Dermis microvascular lymphatic vessel endothelial cell (primary cell): Measurements from ENCODE around the gene DCAF4L1. TPM values are rescaled to one million over a fixed set of nuclear protein-coding genes. Genes with fewer than 3 reads are reported as not detected.

Experiments used
- DNase-seq, 2 donors: peaks; one replicate each; pipeline versions ENCODE4 v3.0.0 to v3.0.0-alpha.2; 2010; ENCODE audit warnings: low read depth in 2 of 2
- total RNA-seq: library from RNA; depleted of rRNA; stranded (reverse); fragments of >200 nt; gene quantifications from 2 replicates; pipeline ENCODE4 v1.2.1, GENCODE V29; 2014

The DCAF4L1 gene
- total RNA-seq: 0.13 TPM in 2 replicates

GRCh38 chr4:41981456-41981855, at the start of gene DCAF4L1:
Gene DCAF4L1 (plus strand): TSS chr4:41981756. CDS start chr4:41981793, 37 bp downstream.
- no peak for DNase-seq

- no peak for DNase-seq
Measured at GRCh38 chr4:41932988-41933387, 48.6 kb upstream of the DCAF4L1 start.

GRCh38 chr4:41933997-41934503, 47.5 kb upstream of the DCAF4L1 start:
- no peak for DNase-seq

DNA sequence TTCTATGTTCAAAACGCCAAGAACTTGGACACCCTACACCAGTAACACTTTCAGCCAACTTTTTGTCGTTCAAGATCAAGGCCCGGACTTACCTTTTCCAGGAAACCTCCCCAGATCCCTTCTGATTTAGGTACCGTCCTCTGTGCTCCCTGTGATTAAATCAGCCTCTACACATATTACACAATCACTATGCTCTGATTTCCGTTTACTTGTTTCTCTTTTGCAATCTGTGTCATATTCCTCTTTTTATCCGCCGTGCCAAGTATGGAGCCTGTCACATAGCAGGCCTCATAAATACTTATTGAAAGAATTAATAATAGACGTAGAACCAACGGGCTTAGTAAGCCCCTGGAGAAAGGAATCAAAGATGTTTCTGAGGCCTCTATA, 47.0 kb upstream of the DCAF4L1 start:
- DNase-seq: no peak

GRCh38 chr4:41934901-41935651, 46.5 kb upstream of the DCAF4L1 start, which contains the start of gene TMEM33:
Gene TMEM33 (plus strand): TSS chr4:41935429. CDS start chr4:41935485, 56 bp downstream.
- DNase-seq: peak; percentile 65 to 86

- DNase-seq: peak; percentile 6 to 29
Measured at GRCh38 chr4:41935652-41936021, 45.9 kb upstream of the DCAF4L1 start.

DNA sequence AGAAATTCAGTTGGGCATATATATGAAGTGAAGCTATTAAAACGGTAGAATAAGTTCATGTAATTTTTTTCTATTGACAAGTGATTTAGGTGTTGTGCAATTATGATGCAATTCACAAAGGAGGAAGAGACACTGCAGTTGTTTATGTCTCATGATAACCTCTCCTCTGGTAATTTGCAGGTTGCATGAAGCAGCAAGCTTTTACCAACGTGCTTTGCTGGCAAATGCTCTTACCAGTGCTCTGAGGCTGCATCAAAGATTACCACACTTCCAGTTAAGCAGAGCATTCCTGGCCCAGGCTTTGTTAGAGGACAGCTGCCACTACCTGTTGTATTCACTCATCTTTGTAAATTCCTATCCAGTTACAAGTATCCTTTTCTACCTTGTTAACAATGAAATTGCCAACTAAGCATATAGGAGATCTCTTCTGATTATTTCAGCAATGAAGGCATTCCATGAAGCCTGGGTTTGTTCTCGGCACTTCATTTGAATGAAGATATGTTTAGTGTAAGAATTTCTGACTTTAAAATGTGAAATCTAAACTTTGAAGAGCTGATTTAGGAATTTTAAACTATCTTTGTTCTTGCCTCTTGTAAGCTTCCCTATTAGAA, 42.4 kb upstream of the DCAF4L1 start:
- no peak for DNase-seq

DNA sequence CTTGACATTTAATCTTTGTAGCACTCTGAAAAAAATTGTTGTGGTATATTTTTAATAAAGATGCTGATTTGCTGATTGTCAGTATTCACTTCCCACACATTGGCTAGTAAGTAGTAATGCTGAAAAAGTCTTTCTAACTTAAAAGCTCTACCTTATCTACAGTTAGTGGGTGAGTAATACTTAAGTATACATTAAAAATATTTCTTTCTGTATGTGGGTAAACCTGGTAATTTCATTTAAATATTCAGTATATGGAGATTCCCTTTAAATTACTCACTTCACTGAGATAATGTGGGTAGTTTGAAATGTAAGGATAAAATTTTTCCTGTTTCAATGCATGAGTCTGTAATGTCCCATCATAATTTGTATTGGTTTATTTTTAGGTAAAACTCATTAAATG, 40.7 kb upstream of the DCAF4L1 start:
- no peak for DNase-seq

DNA sequence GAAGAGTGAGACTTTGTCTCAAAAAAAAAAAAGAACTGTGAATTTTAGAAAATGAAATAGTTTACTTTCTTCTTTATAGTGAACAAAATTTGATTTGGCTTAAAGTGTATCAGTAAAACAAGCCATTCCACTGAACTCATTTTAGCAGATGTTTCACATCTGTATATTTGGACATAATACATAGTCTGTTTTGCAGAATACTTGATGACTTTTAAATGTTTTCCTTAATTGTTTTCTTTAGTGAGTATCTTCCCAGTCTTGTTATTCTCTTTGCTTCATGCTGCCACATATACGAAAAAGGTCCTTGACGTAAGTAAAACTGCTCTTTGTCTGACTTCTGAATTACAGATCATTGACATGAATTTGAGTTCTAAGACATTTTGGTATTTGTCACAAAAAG, 38.0 kb upstream of the DCAF4L1 start:
- DNase-seq: no peak

DNA sequence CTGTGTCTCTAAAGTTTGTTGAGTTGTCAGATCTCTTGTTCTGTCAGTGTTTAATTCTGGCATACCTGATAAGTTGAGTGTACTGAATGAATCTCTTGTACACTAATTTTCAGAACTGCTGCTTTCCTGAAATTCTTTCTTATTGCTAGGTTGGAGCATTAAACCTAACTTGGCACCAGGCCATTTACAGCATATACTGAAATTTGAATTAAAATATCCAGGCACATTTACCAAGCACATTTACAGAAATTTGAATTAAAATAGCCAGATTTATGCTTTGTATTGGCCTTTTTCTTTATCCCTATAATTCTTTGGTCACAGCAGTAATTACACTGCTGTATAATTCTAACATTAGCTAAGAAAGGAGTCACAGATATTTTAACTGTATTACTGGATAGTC, 37.5 kb upstream of the DCAF4L1 start:
- no peak for DNase-seq

GRCh38 chr4:41949531-41949930, 32.0 kb upstream of the DCAF4L1 start:
- no peak for DNase-seq

DNA sequence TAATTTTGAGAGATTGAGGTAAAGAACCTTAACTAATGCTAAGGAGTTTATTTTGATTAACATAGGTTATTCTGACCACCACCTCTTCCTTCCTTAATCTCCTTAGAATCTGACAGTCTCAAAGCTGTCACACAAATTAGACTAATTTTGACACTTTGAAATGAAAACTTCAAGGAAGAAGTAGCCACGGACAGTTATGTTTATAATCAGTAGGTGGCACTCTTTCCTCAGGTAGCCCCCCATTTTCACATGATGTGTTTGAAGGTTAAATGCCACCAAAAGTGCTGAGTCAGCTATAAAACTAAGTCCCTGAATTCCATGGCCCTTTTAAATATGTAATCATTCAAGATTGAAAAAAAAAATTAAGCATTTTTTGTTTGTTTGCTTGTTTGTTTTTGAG, 23.9 kb upstream of the DCAF4L1 start:
- peak in 1 of 2 donors; percentile 33 for DNase-seq

GRCh38 chr4:41963105-41963504, 18.5 kb upstream of the DCAF4L1 start:
- peak in 1 of 2 donors; percentile 21 for DNase-seq

GRCh38 chr4:41964401-41964800, 17.2 kb upstream of the DCAF4L1 start:
- DNase-seq: no peak

DNA sequence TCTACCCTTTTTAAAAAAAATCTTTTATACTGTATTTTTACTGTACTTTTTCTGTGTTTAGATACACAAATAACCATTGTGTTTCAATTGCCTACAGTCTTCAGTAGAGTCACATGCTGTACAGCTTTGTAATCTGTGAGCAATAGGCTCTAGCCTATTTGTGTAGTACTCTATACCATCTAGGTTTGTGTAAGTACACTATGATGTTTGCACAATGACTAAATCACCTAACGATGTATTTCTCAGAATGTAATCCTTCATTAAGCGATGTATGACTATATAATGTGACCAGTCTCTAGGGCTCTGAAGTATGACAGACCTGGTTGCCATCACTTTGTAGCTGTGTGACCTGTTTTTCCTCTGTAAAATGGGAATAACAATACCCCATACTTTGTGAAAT, 14.2 kb upstream of the DCAF4L1 start:
- no peak for DNase-seq

DNA sequence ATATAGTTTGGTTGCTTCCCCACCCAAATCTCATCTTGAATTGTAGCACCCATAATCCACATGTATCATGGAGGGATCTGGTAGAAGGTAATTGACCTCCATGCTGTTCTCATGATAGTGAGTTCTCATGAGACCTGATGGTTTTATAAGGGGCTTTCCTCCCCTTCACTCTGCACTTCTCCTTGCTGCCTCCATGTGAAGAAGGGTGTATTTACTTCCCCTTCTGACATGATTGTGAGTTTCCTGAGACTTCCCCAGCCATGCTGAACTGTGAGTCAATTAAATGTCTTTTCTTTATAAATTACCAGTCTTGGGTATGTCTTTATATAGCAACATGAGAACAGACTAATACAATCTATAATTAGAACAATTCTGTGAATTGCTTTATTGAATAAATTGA, 11.9 kb upstream of the DCAF4L1 start:
- no peak for DNase-seq

- no peak for DNase-seq
Measured at GRCh38 chr4:41975341-41975740, 6.2 kb upstream of the DCAF4L1 start.

GRCh38 chr4:41976775-41977516, 4.6 kb upstream of the DCAF4L1 start:
- no peak for DNase-seq

DNA sequence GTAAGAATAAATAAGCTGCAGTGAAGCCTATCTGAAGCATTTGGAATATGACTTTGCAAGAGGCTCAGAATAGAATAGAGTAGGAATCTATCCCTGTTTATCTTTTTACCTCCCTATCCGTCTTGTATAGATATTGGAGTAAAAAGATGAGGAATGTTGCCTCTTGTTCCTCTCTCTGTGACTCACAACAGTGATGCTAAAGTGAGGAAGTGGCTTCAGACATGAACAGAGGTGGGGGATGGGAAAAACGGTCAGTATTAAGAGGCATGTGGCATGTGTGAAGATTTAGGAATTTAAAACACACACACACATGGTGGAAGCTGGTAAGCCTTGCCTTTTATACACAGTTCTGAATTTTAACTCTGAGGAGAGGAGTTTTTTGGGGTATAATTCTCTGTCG, 3.8 kb upstream of the DCAF4L1 start:
- no peak for DNase-seq

GRCh38 chr4:41982716-41983115, 1.2 kb downstream of the DCAF4L1 start:
- no peak for DNase-seq

DNA sequence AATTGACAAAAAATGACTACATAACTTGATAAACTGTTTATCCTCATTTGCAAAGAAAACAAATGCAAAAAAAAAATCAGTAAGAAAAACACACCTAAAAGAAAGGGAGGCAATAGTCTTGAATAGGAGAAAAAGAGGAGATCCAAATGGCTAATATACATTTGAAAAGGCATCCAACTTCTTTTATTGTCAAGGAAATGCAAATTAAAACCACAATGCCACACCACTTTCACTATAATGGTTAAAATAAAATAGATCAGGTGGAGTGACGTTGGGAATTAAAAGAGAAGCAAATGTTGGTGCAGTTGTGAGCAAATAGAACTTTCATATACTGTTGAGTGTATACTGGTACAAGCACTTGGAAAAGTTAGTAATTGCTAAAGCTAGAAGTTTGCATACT, 3.6 kb downstream of the DCAF4L1 start:
- no peak for DNase-seq

DNA sequence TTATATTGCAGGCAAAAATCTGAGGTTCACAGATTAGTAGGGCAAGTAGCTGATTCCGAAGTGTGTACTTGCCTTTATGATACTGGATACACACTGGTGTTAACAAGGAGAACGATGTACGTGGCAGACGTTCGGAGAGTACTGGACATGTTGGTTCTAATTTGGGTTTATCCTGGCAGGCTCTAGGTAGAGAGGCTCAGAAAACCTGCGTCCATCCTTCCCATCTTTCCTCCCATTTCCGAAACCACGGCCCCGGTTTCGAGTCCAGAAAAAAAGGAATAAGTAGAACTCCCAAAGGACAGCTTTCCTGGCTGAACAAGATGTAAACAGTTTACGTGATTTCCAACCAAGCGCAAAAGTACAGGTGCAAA, 8.4 kb downstream of the DCAF4L1 start:
- no peak for DNase-seq
